GM12878 (cell line): ENCODE measurements around the gene DNAJB6.

Experiments used
- EZH2 ChIP-seq: IDR thresholded peaks from 2 replicates; pipeline ENCODE4 v1.6.1; 2012; ENCODE audit warnings: low read depth, mild to moderate bottlenecking, control low read depth, inconsistent platforms, low read length, borderline replicate concordance; ENCODE audit not compliant: control insufficient read depth
- SUZ12 ChIP-seq: fragments of 200-600 bp; sonication (generic); IDR thresholded peaks from one replicate; pipeline ENCODE4 v1.6.1; 2018; ENCODE audit warnings: antibody characterized with exemption, mild to moderate bottlenecking; ENCODE audit not compliant: unreplicated experiment
- TF ChIP-seq, protein P1 (sequence below): fragments of 450-650 bp; IDR thresholded peaks from 2 replicates; pipeline ENCODE4 v1.6.1; 2017; ENCODE audit warnings: mild to moderate bottlenecking, moderate library complexity
- TF ChIP-seq, protein P2 (sequence below): fragments of 450-650 bp; IDR thresholded peaks from 2 replicates; pipeline ENCODE4 v1.6.1; 2016; ENCODE audit warnings: mild to moderate bottlenecking, moderate library complexity, borderline replicate concordance

DNA sequence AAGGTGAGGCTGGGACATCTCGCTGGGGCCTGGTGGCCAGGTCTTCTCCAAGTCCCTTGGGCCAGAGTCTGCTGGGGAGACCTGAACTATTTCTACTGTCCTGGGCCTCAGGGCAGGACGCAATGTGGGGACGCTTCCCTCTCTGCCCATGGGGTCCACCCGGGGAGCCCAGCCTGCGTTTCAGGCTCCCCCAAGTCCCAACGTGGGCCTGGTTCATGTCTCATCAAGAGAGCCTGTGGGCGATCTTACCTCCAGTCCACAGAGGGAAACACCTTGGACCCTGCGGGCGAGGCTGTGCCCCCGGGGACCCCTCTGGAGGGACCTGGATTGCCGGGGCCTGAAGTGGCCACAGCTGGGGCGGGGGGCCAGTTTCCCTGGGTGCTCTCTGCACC is 91.7 kb downstream of the DNAJB6 start:
- TF ChIP-seq SUZ12 = no peak
- no peak for TF ChIP-seq EZH2
- TF ChIP-seq, protein P1, sequence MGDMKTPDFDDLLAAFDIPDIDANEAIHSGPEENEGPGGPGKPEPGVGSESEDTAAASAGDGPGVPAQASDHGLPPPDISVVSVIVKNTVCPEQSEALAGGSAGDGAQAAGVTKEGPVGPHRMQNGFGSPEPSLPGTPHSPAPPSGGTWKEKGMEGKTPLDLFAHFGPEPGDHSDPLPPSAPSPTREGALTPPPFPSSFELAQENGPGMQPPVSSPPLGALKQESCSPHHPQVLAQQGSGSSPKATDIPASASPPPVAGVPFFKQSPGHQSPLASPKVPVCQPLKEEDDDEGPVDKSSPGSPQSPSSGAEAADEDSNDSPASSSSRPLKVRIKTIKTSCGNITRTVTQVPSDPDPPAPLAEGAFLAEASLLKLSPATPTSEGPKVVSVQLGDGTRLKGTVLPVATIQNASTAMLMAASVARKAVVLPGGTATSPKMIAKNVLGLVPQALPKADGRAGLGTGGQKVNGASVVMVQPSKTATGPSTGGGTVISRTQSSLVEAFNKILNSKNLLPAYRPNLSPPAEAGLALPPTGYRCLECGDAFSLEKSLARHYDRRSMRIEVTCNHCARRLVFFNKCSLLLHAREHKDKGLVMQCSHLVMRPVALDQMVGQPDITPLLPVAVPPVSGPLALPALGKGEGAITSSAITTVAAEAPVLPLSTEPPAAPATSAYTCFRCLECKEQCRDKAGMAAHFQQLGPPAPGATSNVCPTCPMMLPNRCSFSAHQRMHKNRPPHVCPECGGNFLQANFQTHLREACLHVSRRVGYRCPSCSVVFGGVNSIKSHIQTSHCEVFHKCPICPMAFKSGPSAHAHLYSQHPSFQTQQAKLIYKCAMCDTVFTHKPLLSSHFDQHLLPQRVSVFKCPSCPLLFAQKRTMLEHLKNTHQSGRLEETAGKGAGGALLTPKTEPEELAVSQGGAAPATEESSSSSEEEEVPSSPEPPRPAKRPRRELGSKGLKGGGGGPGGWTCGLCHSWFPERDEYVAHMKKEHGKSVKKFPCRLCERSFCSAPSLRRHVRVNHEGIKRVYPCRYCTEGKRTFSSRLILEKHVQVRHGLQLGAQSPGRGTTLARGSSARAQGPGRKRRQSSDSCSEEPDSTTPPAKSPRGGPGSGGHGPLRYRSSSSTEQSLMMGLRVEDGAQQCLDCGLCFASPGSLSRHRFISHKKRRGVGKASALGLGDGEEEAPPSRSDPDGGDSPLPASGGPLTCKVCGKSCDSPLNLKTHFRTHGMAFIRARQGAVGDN = no peak
- TF ChIP-seq, protein P2, sequence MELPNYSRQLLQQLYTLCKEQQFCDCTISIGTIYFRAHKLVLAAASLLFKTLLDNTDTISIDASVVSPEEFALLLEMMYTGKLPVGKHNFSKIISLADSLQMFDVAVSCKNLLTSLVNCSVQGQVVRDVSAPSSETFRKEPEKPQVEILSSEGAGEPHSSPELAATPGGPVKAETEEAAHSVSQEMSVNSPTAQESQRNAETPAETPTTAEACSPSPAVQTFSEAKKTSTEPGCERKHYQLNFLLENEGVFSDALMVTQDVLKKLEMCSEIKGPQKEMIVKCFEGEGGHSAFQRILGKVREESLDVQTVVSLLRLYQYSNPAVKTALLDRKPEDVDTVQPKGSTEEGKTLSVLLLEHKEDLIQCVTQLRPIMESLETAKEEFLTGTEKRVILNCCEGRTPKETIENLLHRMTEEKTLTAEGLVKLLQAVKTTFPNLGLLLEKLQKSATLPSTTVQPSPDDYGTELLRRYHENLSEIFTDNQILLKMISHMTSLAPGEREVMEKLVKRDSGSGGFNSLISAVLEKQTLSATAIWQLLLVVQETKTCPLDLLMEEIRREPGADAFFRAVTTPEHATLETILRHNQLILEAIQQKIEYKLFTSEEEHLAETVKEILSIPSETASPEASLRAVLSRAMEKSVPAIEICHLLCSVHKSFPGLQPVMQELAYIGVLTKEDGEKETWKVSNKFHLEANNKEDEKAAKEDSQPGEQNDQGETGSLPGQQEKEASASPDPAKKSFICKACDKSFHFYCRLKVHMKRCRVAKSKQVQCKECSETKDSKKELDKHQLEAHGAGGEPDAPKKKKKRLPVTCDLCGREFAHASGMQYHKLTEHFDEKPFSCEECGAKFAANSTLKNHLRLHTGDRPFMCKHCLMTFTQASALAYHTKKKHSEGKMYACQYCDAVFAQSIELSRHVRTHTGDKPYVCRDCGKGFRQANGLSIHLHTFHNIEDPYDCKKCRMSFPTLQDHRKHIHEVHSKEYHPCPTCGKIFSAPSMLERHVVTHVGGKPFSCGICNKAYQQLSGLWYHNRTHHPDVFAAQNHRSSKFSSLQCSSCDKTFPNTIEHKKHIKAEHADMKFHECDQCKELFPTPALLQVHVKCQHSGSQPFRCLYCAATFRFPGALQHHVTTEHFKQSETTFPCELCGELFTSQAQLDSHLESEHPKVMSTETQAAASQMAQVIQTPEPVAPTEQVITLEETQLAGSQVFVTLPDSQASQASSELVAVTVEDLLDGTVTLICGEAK = no peak
